Measurements from ENCODE around the gene ARHGAP33.

DNA sequence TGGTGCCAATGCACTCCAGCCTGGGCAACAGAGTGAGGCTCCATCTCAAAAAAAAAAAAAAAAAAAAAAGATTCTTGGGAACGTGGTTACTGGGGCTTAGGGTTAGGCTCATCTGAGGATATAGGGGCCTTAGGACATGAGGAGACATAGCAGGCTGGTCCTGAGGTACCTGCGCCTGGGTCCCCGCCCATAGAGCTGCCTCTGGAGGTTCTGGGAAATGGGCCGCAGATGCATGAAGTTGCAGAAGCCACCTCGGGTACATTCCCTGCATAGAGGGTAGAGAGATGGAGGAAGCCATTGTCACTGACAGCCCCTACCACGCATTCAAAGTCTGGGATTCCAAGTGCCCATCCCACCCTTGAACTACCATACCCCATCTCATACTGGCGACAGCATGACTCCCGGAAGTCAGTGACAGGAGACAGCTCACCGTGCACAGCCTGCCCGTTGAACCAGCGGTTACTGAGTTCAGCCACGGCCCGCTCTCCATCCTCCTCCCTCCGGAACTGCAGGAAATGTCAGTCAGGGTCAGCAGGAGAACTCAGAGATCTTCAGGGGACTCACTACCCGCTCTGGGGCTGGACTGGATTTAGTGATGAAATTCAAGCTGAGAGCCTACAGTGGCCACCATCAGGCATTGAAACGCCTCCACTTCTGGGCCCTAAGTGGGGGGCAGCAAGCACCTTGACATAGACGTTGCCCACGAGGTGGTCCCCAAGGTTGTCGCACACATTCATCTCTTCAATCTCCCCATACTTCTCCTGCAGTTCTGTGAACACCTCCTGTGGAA lies 31.5 kb upstream of the ARHGAP33 start:
- TF ChIP-seq CHD2 (IDR thresholded peaks at IDR 0.05; ENCODE audit: low read length) (no peak), CREB1 (IDR thresholded peaks at IDR 0.05) (no peak)
